ENCODE measurements around the gene EXOC4.

DNA sequence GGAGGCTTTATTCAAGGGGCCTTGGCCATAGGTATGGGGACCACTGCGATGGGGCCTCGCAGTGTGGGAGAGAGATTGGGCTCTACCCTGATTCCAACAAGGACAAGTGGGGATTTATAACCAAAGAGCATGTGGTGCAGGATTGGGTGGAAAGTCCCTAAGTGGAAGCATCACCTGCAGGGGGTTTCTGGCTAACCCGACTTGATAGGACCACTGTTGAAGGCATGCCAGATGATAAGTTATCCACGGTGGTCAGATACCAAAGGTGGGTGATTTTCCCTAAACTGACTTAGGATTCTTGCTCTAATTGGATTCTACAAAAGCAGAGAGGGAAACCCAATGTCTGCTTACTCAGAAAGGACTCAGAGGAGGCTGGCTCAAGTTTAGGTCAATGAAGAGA, 444.7 kb downstream of the EXOC4 start:
- TF ChIP-seq, protein P1, sequence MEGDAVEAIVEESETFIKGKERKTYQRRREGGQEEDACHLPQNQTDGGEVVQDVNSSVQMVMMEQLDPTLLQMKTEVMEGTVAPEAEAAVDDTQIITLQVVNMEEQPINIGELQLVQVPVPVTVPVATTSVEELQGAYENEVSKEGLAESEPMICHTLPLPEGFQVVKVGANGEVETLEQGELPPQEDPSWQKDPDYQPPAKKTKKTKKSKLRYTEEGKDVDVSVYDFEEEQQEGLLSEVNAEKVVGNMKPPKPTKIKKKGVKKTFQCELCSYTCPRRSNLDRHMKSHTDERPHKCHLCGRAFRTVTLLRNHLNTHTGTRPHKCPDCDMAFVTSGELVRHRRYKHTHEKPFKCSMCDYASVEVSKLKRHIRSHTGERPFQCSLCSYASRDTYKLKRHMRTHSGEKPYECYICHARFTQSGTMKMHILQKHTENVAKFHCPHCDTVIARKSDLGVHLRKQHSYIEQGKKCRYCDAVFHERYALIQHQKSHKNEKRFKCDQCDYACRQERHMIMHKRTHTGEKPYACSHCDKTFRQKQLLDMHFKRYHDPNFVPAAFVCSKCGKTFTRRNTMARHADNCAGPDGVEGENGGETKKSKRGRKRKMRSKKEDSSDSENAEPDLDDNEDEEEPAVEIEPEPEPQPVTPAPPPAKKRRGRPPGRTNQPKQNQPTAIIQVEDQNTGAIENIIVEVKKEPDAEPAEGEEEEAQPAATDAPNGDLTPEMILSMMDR (IDR thresholded peaks at IDR 0.05; ENCODE audit: low read depth, low read length, poor library complexity, severe bottlenecking): no peak
- TF ChIP-seq EZH2phosphoT487 (IDR thresholded peaks at IDR 0.05; ENCODE audit: borderline replicate concordance, low read length): no peak

Data from DOHH2 (cell line).